Skeletal muscle tissue (tissue), 4 donors: ENCODE data around the gene PLAAT4. TPM values are rescaled to one million over a fixed set of nuclear protein-coding genes. Genes with fewer than 3 reads are reported as not detected.

Source experiments
- H3K27ac ChIP-seq: one replicate; pipeline ENCODE4 v1.7.0; 2013; ENCODE audit warnings: mild to moderate bottlenecking, low read depth, low read length, inconsistent platforms
- H3K27me3 ChIP-seq, 3 donors: one replicate each; pipeline ENCODE4 v1.7.0; 2013; ENCODE audit warnings: low read length in 3 of 3; ENCODE audit not compliant: control insufficient read depth in 3 of 3, insufficient read depth in 3 of 3
- H3K36me3 ChIP-seq, 3 donors: one replicate each; pipeline ENCODE4 v1.7.0; 2013; ENCODE audit warnings: low read length in 3 of 3; ENCODE audit not compliant: control insufficient read depth in 3 of 3, insufficient read depth in 3 of 3
- H3K4me1 ChIP-seq, 3 donors: one replicate each; pipeline ENCODE4 v1.7.0; 2013; ENCODE audit warnings: low read length in 3 of 3, mild to moderate bottlenecking in 3 of 3; ENCODE audit not compliant: control insufficient read depth in 3 of 3, insufficient read depth in 3 of 3
- H3K4me3 ChIP-seq, 3 donors: one replicate each; pipeline ENCODE4 v1.7.0; 2013; ENCODE audit warnings: low read length in 3 of 3
- H3K9ac ChIP-seq, 3 donors: one replicate each; pipeline ENCODE4 v1.7.0; 2013; ENCODE audit warnings: low read length in 3 of 3, mild to moderate bottlenecking in 3 of 3, moderate library complexity in 2 of 3, low read depth in 1 of 3
- H3K9me3 ChIP-seq, 3 donors: one replicate each; pipeline ENCODE4 v1.7.0; 2013; ENCODE audit warnings: low read length in 3 of 3; ENCODE audit not compliant: control insufficient read depth in 3 of 3
- total RNA-seq: library from RNA; depleted of rRNA; stranded (reverse); fragments of >200 nt; gene quantifications from one replicate; pipeline ENCODE4 v1.2.3, GENCODE V29; 2014
- donor health status: Osteomylitis.

Gene PLAAT4
- total RNA-seq, 1 donor from 2014 or later: 6.3 TPM

DNA sequence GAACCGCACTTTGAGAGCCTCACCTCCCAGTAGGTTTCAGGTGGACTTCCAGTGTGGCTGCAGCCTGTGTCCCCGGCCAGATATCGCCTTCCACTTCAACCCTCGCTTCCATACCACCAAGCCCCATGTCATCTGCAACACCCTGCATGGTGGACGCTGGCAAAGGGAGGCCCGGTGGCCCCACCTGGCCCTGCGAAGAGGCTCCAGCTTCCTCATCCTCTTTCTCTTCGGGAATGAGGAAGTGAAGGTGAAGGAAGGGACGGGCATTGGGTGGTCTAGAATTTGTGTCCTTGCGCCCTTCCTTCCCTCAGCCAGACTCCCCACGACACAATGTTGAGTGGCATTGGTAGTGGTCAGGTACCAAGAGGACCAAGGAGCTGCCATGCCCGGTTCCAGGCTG lies 27.9 kb upstream of the PLAAT4 start:
- Histone ChIP-seq H3K27me3 (no peaks in the 10 kb centered on the region), H3K9me3 (no peaks in the 10 kb centered on the region), H3K36me3 (no peaks in the 10 kb centered on the region), H3K27ac (no peak overlapping the region), H3K4me1 (peaks cover 15 to 55% (median 36%) of the 10 kb centered on the region in 3 donors), H3K4me3 (no peak overlapping the region), H3K9ac (no peak overlapping the region)

DNA sequence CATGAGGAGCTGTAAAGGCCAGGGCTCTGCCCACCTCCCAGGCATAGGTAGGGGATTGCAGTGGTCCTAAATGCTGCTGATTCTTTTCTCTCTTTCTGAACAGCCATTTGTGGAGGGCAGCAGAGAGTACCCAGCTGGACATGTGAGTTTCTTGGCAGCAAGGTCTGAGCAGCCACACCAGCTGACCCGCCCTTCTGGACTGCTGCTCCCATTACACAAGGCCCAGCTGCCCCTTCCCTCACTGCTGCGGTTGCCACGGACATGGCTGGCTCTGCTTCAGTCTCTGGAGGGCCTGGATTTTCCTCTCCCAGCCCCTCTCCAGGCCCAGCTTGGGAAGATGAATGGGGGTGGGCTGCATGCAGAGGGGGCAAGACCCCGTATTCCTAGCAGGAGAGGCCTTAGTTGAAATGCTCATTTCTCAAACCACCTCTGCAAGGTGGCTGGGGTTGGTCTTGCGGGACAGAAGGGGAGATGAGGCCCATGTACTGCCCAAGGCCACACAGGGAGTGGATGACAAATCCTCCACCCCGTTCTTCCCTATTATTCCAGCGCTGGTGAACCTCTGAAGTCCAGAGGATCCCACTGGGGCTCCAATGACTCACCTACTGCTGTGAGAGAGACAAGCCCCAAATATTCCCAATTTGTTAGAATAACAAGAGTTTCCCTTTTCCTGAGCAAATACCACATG lies 26.1 kb upstream of the PLAAT4 start:
- H3K27me3 ChIP-seq: no peaks in the 10 kb centered on the region
- H3K27ac ChIP-seq: peak overlapping the region; percentile 66
- peak overlapping the region in 2 of 3 donors; percentile 54 to 66 for H3K9ac ChIP-seq
- no peaks in the 10 kb centered on the region for H3K9me3 ChIP-seq
- peaks cover 15 to 45% (median 29%) of the 10 kb centered on the region in 3 donors for H3K4me1 ChIP-seq
- no peaks in the 10 kb centered on the region for H3K36me3 ChIP-seq
- H3K4me3 ChIP-seq: no peak overlapping the region

DNA sequence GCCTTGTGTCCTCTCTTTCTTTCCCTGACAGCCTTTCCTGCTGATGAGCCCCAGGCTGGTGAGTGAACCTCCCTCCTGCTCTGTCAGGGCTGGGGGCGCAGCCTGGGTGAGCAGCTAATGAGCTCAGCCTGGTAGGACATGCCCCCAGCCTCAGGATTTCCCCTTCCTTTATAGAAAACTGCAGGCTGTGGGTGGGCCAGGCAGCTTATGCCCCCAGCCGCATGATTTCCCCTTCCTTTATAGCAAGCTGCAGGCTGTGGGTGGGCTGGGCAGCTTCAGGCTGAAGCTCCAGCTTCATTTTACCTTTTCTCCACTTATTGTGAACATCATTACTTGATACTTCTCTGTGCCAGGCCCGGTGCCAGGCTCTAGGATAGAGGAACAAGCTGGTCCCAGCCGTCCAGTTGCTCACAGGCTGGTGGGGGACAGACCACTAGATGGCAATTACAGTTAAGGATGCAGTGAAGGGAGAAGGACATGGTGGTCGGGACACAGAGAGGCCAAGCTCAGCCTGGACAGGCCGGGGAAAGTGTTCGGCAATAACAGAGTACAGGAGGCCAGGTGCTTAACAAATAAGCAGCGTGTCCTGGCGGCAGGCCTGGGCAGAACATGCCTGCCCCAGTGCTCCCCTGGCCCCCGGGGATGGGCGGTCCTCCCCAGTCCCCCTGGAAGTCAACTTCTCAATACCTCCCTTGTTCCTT lies 25.4 kb upstream of the PLAAT4 start:
- H3K27ac ChIP-seq: no peak overlapping the region
- H3K27me3 ChIP-seq: no peaks in the 10 kb centered on the region
- H3K9ac ChIP-seq: peak overlapping the region in 2 of 3 donors; percentile 54 to 66
- H3K9me3 ChIP-seq: no peaks in the 10 kb centered on the region
- peaks cover 15 to 40% (median 25%) of the 10 kb centered on the region in 3 donors for H3K4me1 ChIP-seq
- H3K36me3 ChIP-seq: no peaks in the 10 kb centered on the region
- no peak overlapping the region for H3K4me3 ChIP-seq

DNA sequence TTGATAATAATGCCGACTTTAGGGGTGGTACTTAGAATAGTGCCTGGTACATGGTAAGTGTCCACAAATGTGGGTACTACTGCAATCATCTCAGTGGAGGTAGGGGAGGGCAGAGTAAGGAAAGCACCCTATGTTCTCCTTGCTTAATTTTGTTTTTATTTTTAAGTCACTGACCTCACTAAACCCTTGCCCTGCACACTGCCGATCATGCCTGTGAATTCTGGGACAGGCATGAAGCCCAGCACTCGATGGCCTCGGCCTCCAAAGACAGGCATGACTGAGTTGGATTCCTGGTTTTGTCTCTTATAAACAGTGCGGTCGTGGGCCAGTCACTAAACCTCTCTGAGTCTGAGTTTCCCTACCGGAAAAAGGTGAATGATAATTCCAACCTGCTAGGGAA lies 23.8 kb upstream of the PLAAT4 start:
- no peaks in the 10 kb centered on the region for H3K27me3 ChIP-seq
- no peaks in the 10 kb centered on the region for H3K9me3 ChIP-seq
- H3K27ac ChIP-seq: no peak overlapping the region
- H3K36me3 ChIP-seq: no peaks in the 10 kb centered on the region
- peaks cover 15 to 33% (median 24%) of the 10 kb centered on the region in 3 donors for H3K4me1 ChIP-seq
- no peak overlapping the region for H3K4me3 ChIP-seq
- peak overlapping the region in 1 of 3 donors; percentile 17 for H3K9ac ChIP-seq

DNA sequence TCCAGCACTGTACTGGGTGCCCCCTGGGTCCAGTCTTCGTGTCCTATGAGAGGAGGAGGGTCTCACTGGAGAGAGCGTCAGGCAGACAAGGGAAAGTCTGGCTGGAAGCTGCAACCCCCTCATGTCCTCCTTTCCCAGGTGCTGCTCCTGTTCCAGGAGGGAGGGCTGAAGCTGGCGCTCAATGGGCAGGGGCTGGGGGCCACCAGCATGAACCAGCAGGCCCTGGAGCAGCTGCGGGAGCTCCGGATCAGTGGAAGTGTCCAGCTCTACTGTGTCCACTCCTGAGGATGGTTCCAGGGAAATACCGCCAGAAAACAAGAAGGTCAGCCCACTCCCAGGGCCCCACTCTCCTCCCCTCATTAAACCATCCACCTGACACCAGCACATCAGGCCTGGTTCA lies 20.5 kb upstream of the PLAAT4 start:
- H3K27me3 ChIP-seq: no peaks in the 10 kb centered on the region
- no peaks in the 10 kb centered on the region for H3K9me3 ChIP-seq
- no peak overlapping the region for H3K4me3 ChIP-seq
- no peak overlapping the region for H3K9ac ChIP-seq
- no peak overlapping the region for H3K27ac ChIP-seq
- H3K36me3 ChIP-seq: no peaks in the 10 kb centered on the region
- H3K4me1 ChIP-seq: peaks cover 3 to 9% (median 6%) of the 10 kb centered on the region in 3 donors

DNA sequence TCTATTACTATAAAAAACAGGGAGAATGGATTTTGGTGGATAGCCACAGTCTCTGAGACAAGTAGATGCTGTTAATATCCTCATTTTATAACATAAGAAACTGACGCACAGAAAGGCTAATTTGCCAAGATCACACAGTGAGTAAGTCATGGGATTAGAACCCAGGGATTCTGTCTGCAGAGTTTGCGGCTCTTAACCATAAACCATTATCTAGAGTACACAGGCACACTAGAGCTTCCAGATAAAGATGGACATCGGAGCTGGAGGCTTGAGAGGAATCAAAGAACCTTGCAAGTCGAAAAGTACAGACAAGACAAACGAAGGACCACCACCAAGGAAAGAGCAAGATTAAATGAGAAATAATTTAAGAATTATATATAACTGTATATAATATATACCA lies 19.5 kb upstream of the PLAAT4 start:
- H3K4me1 ChIP-seq: peaks cover 0 to 6% (median 1%) of the 10 kb centered on the region in 3 donors
- H3K27ac ChIP-seq: no peak overlapping the region
- no peaks in the 10 kb centered on the region for H3K9me3 ChIP-seq
- H3K4me3 ChIP-seq: no peak overlapping the region
- no peaks in the 10 kb centered on the region for H3K36me3 ChIP-seq
- H3K27me3 ChIP-seq: no peaks in the 10 kb centered on the region
- H3K9ac ChIP-seq: no peak overlapping the region

DNA sequence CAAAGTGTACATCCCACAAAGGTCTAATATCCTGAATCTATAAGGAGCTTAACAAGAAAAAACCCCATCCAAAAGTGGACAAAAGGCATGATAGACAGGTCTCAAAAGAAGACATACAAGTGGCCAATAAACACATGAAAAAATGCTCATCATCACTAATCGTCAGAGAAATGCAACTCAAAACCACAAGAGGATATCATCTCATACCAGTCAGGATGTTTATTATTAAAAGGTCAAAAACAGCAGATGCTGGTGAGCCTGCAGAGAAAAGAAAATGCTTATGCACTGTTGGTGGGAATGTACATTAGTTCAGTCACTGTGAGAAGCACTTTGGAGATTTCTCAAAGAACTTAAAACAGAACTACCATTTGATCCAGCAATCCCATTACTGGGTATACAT lies 18.1 kb upstream of the PLAAT4 start:
- no peak overlapping the region for H3K27ac ChIP-seq
- no peak overlapping the region for H3K9ac ChIP-seq
- no peaks in the 10 kb centered on the region for H3K36me3 ChIP-seq
- no peak overlapping the region for H3K4me3 ChIP-seq
- H3K4me1 ChIP-seq: peaks cover 0 to under 1% (median 0%) of the 10 kb centered on the region in 3 donors
- no peaks in the 10 kb centered on the region for H3K27me3 ChIP-seq
- H3K9me3 ChIP-seq: no peaks in the 10 kb centered on the region

DNA sequence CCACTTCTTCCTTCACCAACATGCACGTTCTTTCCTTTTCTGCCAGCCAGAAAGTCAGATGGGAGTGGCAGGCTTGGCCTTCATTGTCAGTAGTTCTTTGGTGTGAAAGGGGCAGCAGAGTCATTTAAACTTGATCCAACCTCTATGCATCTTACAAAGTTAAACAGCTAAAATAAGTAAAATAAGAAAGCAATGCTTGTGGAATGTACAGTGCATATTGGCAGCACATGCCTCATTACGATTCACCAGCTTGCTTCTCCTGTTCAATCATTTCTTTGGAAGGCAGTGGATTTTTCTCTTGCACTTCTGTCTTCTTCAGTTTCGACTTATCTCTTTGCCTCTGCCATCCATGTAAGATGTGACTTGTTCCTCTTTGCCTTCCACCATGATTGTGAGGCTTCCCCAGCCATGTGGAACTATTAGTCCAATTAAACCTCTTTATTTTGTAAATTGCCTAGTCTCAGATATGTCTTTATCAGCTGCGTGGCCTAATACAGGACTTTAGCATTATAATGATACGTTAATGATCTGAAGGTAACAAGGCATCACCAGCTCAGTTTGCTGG lies 15.9 kb upstream of the PLAAT4 start:
- Histone ChIP-seq H3K4me1 (no peaks in the 10 kb centered on the region), H3K27ac (no peak overlapping the region), H3K27me3 (no peaks in the 10 kb centered on the region), H3K36me3 (no peaks in the 10 kb centered on the region), H3K9me3 (peaks cover 0 to 5% (median 0%) of the 10 kb centered on the region in 3 donors), H3K4me3 (no peak overlapping the region), H3K9ac (no peak overlapping the region)

DNA sequence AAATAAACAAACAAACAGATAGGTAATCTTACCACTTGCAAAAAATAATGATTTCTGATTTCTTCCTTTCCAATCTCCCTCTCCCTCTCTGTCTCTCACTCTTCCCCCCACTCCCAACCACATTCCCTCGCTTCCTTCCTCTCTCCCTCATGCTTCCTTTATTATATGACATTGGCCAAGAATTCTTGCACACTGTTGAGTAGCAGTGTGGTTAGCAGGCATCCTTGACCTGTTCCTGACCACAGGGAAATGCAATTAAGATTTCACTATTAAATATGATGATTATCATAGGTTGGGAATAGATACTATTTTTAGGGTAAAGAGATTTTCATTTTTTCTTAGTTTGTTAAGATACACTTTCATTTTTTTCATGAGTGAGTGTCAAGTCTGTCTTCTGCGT lies 14.7 kb upstream of the PLAAT4 start:
- H3K36me3 ChIP-seq: no peaks in the 10 kb centered on the region
- H3K9me3 ChIP-seq: peaks cover 0 to 5% (median 0%) of the 10 kb centered on the region in 3 donors
- no peak overlapping the region for H3K27ac ChIP-seq
- H3K9ac ChIP-seq: no peak overlapping the region
- no peaks in the 10 kb centered on the region for H3K4me1 ChIP-seq
- H3K4me3 ChIP-seq: no peak overlapping the region
- H3K27me3 ChIP-seq: no peaks in the 10 kb centered on the region

DNA sequence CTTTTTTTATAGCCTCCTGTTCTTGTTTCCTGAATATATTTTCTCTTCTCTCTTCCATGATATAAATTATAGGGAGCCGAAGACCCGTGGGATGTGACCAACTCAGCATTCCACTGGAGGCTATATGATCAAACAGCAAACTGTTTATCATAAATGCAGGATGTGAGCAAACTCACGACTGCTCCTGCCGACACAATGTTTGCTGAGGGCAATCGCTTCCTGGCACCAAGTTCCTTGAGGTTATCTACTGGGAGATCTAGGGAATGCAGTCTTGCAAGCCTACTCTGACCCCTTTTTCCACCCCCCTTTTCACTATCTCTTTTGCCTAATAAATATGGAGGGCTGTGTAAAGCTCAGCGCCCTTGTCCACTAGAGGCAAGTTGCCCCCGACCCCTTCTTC lies 13.5 kb upstream of the PLAAT4 start:
- Histone ChIP-seq H3K27ac (no peak overlapping the region), H3K9ac (no peak overlapping the region), H3K36me3 (no peaks in the 10 kb centered on the region), H3K9me3 (peaks cover 0 to 5% (median 0%) of the 10 kb centered on the region in 3 donors), H3K4me3 (no peak overlapping the region), H3K27me3 (no peaks in the 10 kb centered on the region), H3K4me1 (no peaks in the 10 kb centered on the region)
